ENCODE data around the gene RNF26.

Gene RNF26

GRCh38 chr11:119356349-119357031 lies 22.2 kb downstream of the RNF26 start:
- DNase-seq, result no peak

GRCh38 chr11:119357074-119357473 lies 22.7 kb downstream of the RNF26 start:
- DNase-seq, result no peak

GRCh38 chr11:119359365-119360214 lies 25.3 kb downstream of the RNF26 start:
- DNase-seq, result no peak

- DNase-seq, result peak; percentile 70
These were observed 26.9 kb downstream of the RNF26 start for GRCh38 chr11:119361056-119361787.

GRCh38 chr11:119361941-119362725 lies 27.8 kb downstream of the RNF26 start:
- DNase-seq, result no peak

GRCh38 chr11:119362741-119363080 lies 28.4 kb downstream of the RNF26 start:
- no peak for DNase-seq

- DNase-seq, result no peak
These were observed 28.9 kb downstream of the RNF26 start for GRCh38 chr11:119363081-119363850.

GRCh38 chr11:119363851-119364590 lies 29.7 kb downstream of the RNF26 start:
- DNase-seq, result no peak

GRCh38 chr11:119365071-119365591 lies 30.8 kb downstream of the RNF26 start:
- no peak for DNase-seq

GRCh38 chr11:119366690-119367620 lies 32.6 kb downstream of the RNF26 start:
- no peak for DNase-seq

- DNase-seq, result no peak
These were observed 33.4 kb downstream of the RNF26 start for GRCh38 chr11:119367661-119368120.

- no peak for DNase-seq
These were observed 34.1 kb downstream of the RNF26 start for GRCh38 chr11:119368121-119369034.

GRCh38 chr11:119369132-119369925 lies 35.0 kb downstream of the RNF26 start:
- DNase-seq, result no peak

GRCh38 chr11:119370486-119371046 lies 36.2 kb downstream of the RNF26 start:
- DNase-seq, result no peak

- no peak for DNase-seq
These were observed 36.8 kb downstream of the RNF26 start for GRCh38 chr11:119371067-119371601.

- DNase-seq, result no peak
These were observed 37.5 kb downstream of the RNF26 start for GRCh38 chr11:119371778-119372182.

All from NCI-H187 treated with DMSO at 0.1 percent for 48 hours (cell line).